Measurements from ENCODE around the gene AMOT.

The AMOT gene

DNA sequence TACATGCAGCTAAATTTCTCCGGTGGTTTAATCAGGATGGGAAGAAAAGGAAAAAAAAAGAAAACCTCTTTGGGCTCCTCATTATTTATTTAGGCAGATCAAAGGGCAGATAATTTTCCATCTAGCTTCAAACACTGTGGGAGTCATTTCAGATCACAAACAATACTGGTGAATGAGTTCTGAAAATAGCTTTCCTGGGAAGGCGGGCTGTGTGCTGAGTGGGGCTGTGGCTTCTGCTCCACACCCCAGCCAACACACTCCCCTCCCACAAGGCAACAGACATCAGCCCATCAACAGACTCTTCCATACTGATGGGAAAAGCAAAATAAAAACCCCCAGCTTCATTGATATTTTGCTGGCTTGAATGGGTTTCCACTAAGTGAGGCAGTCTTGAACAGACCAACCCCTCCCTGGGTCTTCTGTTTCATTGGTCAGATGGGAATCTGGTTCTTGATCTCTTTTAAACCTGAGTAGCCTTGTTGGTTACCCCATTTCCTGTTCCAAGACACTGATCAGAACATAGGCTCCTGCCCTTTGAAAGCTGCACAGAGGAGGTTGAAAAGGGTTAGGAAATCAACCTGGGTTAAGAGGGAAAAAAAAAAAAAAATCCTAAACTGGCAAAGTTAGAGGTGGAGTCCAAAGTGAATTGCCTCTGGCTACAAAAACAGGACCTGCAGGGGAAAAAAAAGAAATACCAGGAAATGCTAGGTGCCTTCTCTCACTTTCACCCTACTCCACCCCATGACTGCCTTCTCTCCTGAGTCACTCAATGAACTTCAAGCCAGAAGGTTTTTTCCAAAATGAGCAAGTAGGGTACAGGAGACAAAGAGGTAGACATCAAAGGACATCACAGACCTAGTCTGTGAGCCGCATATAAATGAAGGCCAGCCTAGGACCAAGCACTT, 20.0 kb downstream of the AMOT start:
- H3K4me1 ChIP-seq (ENCODE audit: control insufficient read depth, insufficient read depth, low read length) = no peaks in the 10 kb centered on the region
- H3K27ac ChIP-seq (ENCODE audit: extremely low read depth, low read depth, low read length) = no peak overlapping the region
- ChIA-PET POLR2A (no interaction called here), CTCF (no interaction called here)
- H3K9me3 ChIP-seq (ENCODE audit: control insufficient read depth, insufficient read depth, low read depth, low read length) = no peaks in the 10 kb centered on the region; the same call in 1 of the 2 replicates
- TF ChIP-seq TCF7L2 (IDR thresholded peaks at IDR 0.05; ENCODE audit: borderline replicate concordance, low read depth, low read length) (0 out of 2 replicates have a peak, but pooled peaks have one; percentile 46), RBAK (tag by site-specific recombination; IDR thresholded peaks at IDR 0.05) (no peak), SP3 (tag by site-specific recombination; IDR thresholded peaks at IDR 0.05) (no peak), ZIC2 (tag by site-specific recombination; IDR thresholded peaks at IDR 0.05) (no peak), ZNF16 (tag by site-specific recombination; IDR thresholded peaks at IDR 0.05; ENCODE audit: low read depth) (no peak)
- TF ChIP-seq, protein P1, sequence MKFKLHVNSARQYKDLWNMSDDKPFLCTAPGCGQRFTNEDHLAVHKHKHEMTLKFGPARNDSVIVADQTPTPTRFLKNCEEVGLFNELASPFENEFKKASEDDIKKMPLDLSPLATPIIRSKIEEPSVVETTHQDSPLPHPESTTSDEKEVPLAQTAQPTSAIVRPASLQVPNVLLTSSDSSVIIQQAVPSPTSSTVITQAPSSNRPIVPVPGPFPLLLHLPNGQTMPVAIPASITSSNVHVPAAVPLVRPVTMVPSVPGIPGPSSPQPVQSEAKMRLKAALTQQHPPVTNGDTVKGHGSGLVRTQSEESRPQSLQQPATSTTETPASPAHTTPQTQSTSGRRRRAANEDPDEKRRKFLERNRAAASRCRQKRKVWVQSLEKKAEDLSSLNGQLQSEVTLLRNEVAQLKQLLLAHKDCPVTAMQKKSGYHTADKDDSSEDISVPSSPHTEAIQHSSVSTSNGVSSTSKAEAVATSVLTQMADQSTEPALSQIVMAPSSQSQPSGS (tag by site-specific recombination; IDR thresholded peaks at IDR 0.05; ENCODE audit: low read depth) = no peak
- H3K4me3 ChIP-seq (ENCODE audit: low read depth, low read length) = no peak overlapping the region
- H3K36me3 ChIP-seq (ENCODE audit: control insufficient read depth in 2 of 2, insufficient read depth in 1 of 2, low read length in 2 of 2) = peaks cover 11 to 96% of the 10 kb centered on the region in 2 experiments; a peak in 2 of 3 replicates

DNA sequence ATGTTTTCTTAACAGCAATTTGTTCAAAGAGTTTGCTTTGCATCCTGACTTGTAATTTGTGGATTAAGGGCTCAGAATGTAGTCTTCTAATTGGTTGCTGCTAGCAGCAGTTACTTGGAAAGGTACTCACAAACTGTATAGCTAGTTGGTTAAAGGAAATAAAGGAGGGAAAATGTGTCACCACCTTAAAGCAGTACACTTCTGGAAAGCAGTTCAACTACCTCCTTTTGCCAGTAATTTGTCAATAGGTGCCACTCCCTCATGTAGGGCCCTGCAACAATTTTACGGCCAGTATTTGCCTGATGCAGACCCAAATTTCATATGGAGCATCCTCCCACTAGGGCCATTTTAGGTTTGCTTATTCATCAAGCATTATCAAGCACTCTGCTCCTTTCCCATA, 20.8 kb downstream of the AMOT start:
- CTCF ChIA-PET = no interaction called here
- no peaks in the 10 kb centered on the region for H3K4me1 ChIP-seq (ENCODE audit: control insufficient read depth, insufficient read depth, low read length)
- no peak overlapping the region for H3K4me3 ChIP-seq (ENCODE audit: low read depth, low read length)
- no peak overlapping the region for H3K27ac ChIP-seq (ENCODE audit: extremely low read depth, low read depth, low read length)
- TF ChIP-seq, protein P2, sequence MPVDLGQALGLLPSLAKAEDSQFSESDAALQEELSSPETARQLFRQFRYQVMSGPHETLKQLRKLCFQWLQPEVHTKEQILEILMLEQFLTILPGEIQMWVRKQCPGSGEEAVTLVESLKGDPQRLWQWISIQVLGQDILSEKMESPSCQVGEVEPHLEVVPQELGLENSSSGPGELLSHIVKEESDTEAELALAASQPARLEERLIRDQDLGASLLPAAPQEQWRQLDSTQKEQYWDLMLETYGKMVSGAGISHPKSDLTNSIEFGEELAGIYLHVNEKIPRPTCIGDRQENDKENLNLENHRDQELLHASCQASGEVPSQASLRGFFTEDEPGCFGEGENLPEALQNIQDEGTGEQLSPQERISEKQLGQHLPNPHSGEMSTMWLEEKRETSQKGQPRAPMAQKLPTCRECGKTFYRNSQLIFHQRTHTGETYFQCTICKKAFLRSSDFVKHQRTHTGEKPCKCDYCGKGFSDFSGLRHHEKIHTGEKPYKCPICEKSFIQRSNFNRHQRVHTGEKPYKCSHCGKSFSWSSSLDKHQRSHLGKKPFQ (tag by site-specific recombination; IDR thresholded peaks at IDR 0.05) = no peak
- TF ChIP-seq, protein P3, sequence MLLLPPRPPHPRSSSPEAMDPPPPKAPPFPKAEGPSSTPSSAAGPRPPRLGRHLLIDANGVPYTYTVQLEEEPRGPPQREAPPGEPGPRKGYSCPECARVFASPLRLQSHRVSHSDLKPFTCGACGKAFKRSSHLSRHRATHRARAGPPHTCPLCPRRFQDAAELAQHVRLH (tag by site-specific recombination; IDR thresholded peaks at IDR 0.05) = no peak
- TF ChIP-seq ZSCAN23 (tag by site-specific recombination; IDR thresholded peaks at IDR 0.05) (no peak), ZEB2 (tag by site-specific recombination; IDR thresholded peaks at IDR 0.05) (no peak)
- H3K9me3 ChIP-seq (ENCODE audit: control insufficient read depth, insufficient read depth, low read depth, low read length) = no peaks in the 10 kb centered on the region; the same call in 1 of the 2 replicates
- POLR2A ChIA-PET = no interaction called here
- peaks cover 17 to 96% of the 10 kb centered on the region in 2 experiments; a peak in 2 of 3 replicates for H3K36me3 ChIP-seq (ENCODE audit: control insufficient read depth in 2 of 2, insufficient read depth in 1 of 2, low read length in 2 of 2)

DNA sequence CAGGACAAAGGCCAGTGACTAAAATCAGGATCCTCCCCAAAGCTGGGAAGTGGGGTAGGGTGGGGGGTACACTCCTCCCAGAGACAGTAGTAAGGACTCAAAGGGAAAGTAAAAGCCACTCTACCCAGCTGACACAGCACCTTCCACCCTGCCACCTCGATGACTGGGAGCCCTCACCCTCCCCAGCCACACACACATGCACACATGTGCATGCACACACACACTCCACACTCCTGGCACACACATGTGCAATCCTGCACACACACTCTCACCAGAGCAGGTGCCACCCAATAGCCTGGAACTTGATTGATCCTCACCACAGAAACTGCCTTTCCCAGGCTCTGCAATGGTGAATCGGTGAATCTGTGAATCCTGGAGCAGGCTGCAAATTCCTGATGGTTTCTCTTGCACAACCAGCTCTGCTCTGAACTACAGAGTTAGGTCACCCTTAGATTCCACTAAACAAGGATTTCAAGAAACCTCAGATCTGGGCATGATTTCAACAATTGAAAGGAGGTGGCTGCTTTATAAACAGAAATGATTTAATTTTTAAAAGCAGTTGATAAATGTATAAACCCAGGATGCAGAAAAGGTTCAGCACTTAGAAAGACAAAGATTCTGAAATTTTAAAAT, 21.5 kb downstream of the AMOT start:
- H3K27ac ChIP-seq (ENCODE audit: extremely low read depth, low read depth, low read length) = no peak overlapping the region
- no peaks in the 10 kb centered on the region for H3K9me3 ChIP-seq (ENCODE audit: control insufficient read depth, insufficient read depth, low read depth, low read length)
- CTCF ChIA-PET = no interaction called here
- H3K4me1 ChIP-seq (ENCODE audit: control insufficient read depth, insufficient read depth, low read length) = no peaks in the 10 kb centered on the region
- H3K36me3 ChIP-seq (ENCODE audit: control insufficient read depth in 2 of 2, insufficient read depth in 1 of 2, low read length in 2 of 2) = peaks cover 18 to 96% of the 10 kb centered on the region in 2 experiments
- H3K4me3 ChIP-seq (ENCODE audit: low read depth, low read length) = no peak overlapping the region
- POLR2A ChIA-PET = no interaction called here
- TF ChIP-seq ZBTB1 (tag by site-specific recombination; IDR thresholded peaks at IDR 0.05) = no peak
- TF ChIP-seq, protein P4, sequence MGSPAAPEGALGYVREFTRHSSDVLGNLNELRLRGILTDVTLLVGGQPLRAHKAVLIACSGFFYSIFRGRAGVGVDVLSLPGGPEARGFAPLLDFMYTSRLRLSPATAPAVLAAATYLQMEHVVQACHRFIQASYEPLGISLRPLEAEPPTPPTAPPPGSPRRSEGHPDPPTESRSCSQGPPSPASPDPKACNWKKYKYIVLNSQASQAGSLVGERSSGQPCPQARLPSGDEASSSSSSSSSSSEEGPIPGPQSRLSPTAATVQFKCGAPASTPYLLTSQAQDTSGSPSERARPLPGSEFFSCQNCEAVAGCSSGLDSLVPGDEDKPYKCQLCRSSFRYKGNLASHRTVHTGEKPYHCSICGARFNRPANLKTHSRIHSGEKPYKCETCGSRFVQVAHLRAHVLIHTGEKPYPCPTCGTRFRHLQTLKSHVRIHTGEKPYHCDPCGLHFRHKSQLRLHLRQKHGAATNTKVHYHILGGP (tag by site-specific recombination; IDR thresholded peaks at IDR 0.05) = no peak
- TF ChIP-seq ZFP3 (tag by site-specific recombination; IDR thresholded peaks at IDR 0.05; ENCODE audit: low read depth) = no peak
- TF ChIP-seq ZSCAN30 (tag by site-specific recombination; IDR thresholded peaks at IDR 0.05) = no peak
- TF ChIP-seq, protein P5, sequence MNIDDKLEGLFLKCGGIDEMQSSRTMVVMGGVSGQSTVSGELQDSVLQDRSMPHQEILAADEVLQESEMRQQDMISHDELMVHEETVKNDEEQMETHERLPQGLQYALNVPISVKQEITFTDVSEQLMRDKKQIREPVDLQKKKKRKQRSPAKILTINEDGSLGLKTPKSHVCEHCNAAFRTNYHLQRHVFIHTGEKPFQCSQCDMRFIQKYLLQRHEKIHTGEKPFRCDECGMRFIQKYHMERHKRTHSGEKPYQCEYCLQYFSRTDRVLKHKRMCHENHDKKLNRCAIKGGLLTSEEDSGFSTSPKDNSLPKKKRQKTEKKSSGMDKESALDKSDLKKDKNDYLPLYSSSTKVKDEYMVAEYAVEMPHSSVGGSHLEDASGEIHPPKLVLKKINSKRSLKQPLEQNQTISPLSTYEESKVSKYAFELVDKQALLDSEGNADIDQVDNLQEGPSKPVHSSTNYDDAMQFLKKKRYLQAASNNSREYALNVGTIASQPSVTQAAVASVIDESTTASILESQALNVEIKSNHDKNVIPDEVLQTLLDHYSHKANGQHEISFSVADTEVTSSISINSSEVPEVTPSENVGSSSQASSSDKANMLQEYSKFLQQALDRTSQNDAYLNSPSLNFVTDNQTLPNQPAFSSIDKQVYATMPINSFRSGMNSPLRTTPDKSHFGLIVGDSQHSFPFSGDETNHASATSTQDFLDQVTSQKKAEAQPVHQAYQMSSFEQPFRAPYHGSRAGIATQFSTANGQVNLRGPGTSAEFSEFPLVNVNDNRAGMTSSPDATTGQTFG (tag by site-specific recombination; IDR thresholded peaks at IDR 0.05; ENCODE audit: borderline replicate concordance) = no peak
- TF ChIP-seq, protein P6, sequence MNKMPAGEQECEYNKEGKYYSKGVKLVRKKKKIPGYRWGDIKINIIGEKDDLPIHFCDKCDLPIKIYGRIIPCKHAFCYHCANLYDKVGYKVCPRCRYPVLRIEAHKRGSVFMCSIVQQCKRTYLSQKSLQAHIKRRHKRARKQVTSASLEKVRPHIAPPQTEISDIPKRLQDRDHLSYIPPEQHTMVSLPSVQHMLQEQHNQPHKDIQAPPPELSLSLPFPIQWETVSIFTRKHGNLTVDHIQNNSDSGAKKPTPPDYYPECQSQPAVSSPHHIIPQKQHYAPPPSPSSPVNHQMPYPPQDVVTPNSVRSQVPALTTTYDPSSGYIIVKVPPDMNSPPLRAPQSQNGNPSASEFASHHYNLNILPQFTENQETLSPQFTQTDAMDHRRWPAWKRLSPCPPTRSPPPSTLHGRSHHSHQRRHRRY (tag by site-specific recombination; IDR thresholded peaks at IDR 0.05) = no peak
